ENCODE results near the gene CBX8.

GRCh38 chr17:79837888-79838521 lies 41.1 kb upstream of the CBX8 start:
- no peak for TF ChIP-seq CTCF (IDR thresholded peaks at IDR 0.05; ENCODE audit: borderline replicate concordance, extremely low read depth, low read length, poor library complexity, severe bottlenecking)
- TF ChIP-seq EZH2 (IDR thresholded peaks at IDR 0.05; ENCODE audit: borderline replicate concordance, low read depth, low read length, severe bottlenecking) = no peak

All from DND-41 (cell line).